RWPE2 (cell line): ENCODE data around the gene SETX.

ENCODE experiments used
- ATAC-seq: fragments of 200-7000 bp; cut with Tn5 transposase; 3 replicates; pipeline ENCODE4 v1.9.1; 2021; ENCODE audit warnings: low read depth
- DNase-seq: peaks from one replicate; pipeline ENCODE4 v3.0.0-alpha.2; 2020; ENCODE audit warnings: low spot score
- H3K27ac ChIP-seq: fragments of 450-650 bp; 2 replicates; pipeline ENCODE4 v1.5.1; 2017; ENCODE audit warnings: mild to moderate bottlenecking; ENCODE audit not compliant: poor library complexity, severe bottlenecking
- H3K27me3 ChIP-seq: fragments of 250-450 bp; sonication (Bioruptor Pico); 2 replicates; pipeline ENCODE4 v1.5.1; 2021; ENCODE audit warnings: mild to moderate bottlenecking, moderate library complexity; ENCODE audit not compliant: insufficient read depth, poor library complexity, severe bottlenecking
- H3K36me3 ChIP-seq: fragments of 250-450 bp; sonication (Bioruptor Pico); 2 replicates; pipeline ENCODE4 v1.5.1; 2020; ENCODE audit warnings: low read depth, mild to moderate bottlenecking, moderate library complexity
- H3K4me1 ChIP-seq: fragments of 250-450 bp; sonication (Bioruptor Pico); 2 replicates; pipeline ENCODE4 v1.5.1; 2021; ENCODE audit warnings: mild to moderate bottlenecking, moderate library complexity; ENCODE audit not compliant: insufficient read depth, poor library complexity, severe bottlenecking
- H3K4me3 ChIP-seq: fragments of 250-450 bp; sonication (Bioruptor Pico); 2 replicates; pipeline ENCODE4 v1.5.1; 2021; ENCODE audit warnings: mild to moderate bottlenecking, moderate library complexity; ENCODE audit not compliant: severe bottlenecking
- H3K9me3 ChIP-seq: fragments of 250-450 bp; sonication (Bioruptor Pico); 2 replicates; pipeline ENCODE4 v1.5.1; 2021; ENCODE audit warnings: mild to moderate bottlenecking, moderate library complexity; ENCODE audit not compliant: severe bottlenecking
- TF ChIP-seq, protein P1 (sequence below): fragments of 450-650 bp; IDR thresholded peaks from one replicate; pipeline ENCODE4 v1.5.1; 2017; ENCODE audit warnings: mild to moderate bottlenecking, moderate library complexity; ENCODE audit not compliant: poor library complexity, severe bottlenecking

Gene SETX

DNA sequence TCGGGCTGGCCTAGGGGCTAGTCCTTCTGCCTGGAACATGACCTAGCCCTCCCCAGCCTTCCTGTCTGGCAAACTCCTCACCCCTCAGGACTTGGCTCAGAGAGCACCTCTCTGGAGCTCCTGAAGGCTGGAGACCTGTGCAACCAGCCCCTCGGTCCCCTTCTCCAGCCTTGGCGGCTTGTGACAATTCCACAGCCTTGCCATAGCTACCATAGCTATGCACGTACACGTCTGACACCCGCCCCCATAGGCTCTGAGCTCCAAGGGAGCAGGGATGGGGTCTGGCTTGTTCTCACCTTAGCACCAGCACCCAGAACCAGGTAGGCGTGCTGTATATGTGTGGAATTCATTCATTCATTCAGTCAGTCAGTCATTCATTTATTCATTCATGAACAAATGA, 143.2 kb downstream of the SETX start:
- H3K36me3 ChIP-seq, result no peaks in the 10 kb centered on the region
- no peaks in the 10 kb centered on the region for H3K4me1 ChIP-seq
- H3K27ac ChIP-seq, result no peak overlapping the region
- no peak for DNase-seq
- TF ChIP-seq, protein P1, sequence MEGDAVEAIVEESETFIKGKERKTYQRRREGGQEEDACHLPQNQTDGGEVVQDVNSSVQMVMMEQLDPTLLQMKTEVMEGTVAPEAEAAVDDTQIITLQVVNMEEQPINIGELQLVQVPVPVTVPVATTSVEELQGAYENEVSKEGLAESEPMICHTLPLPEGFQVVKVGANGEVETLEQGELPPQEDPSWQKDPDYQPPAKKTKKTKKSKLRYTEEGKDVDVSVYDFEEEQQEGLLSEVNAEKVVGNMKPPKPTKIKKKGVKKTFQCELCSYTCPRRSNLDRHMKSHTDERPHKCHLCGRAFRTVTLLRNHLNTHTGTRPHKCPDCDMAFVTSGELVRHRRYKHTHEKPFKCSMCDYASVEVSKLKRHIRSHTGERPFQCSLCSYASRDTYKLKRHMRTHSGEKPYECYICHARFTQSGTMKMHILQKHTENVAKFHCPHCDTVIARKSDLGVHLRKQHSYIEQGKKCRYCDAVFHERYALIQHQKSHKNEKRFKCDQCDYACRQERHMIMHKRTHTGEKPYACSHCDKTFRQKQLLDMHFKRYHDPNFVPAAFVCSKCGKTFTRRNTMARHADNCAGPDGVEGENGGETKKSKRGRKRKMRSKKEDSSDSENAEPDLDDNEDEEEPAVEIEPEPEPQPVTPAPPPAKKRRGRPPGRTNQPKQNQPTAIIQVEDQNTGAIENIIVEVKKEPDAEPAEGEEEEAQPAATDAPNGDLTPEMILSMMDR, result no peak
- no peaks in the 10 kb centered on the region for H3K9me3 ChIP-seq
- H3K27me3 ChIP-seq, result no peaks in the 10 kb centered on the region
- H3K4me3 ChIP-seq, result no peak overlapping the region
- no peak for ATAC-seq
